Hepatocyte (in vitro differentiated cells): ENCODE measurements around the gene VWA3A. TPM values are rescaled to one million over a fixed set of nuclear protein-coding genes. Genes with fewer than 3 reads are reported as not detected.

Experiments
- DNase-seq: peaks from one replicate; pipeline ENCODE4 v3.0.0-alpha.2; 2016; ENCODE audit warnings: low spot score
- H2AFZ ChIP-seq: fragments of 200-600 bp; sonication (generic); 2 replicates; pipeline ENCODE4 v1.6.0; 2016; ENCODE audit warnings: antibody characterized with exemption, mild to moderate bottlenecking
- H3K27ac ChIP-seq: fragments of 200-600 bp; sonication (generic); 2 replicates; pipeline ENCODE4 v1.5.1; 2016; ENCODE audit warnings: mild to moderate bottlenecking
- H3K27me3 ChIP-seq: fragments of 200-600 bp; sonication (generic); 2 replicates; pipeline ENCODE4 v1.6.1; 2016
- H3K36me3 ChIP-seq: fragments of 200-600 bp; sonication (generic); replicated peaks from 2 replicates; pipeline ENCODE4 v1.5.1; 2016; ENCODE audit warnings: low read depth; ENCODE audit not compliant: insufficient read depth
- H3K4me1 ChIP-seq: fragments of 200-600 bp; sonication (generic); 2 replicates; pipeline ENCODE4 v1.5.1; 2016; ENCODE audit warnings: mild to moderate bottlenecking, moderate library complexity; ENCODE audit not compliant: insufficient read depth
- H3K4me2 ChIP-seq: fragments of 200-600 bp; sonication (generic); 2 replicates; pipeline ENCODE4 v1.6.0; 2016
- H3K4me3 ChIP-seq: fragments of 200-600 bp; sonication (generic); 2 replicates; pipeline ENCODE4 v1.5.1; 2016; ENCODE audit warnings: mild to moderate bottlenecking
- H3K79me2 ChIP-seq: fragments of 200-600 bp; sonication (generic); 2 replicates; pipeline ENCODE4 v1.6.0; 2017; ENCODE audit warnings: mild to moderate bottlenecking
- H3K9me2 ChIP-seq: fragments of 200-600 bp; sonication (generic); replicated peaks from 2 replicates; pipeline ENCODE4 v1.6.0; 2017; ENCODE audit warnings: mild to moderate bottlenecking; ENCODE audit not compliant: insufficient read depth
- H3K9me3 ChIP-seq: fragments of 200-600 bp; sonication (generic); 2 replicates; pipeline ENCODE4 v1.5.1; 2016; ENCODE audit warnings: low read depth, mild to moderate bottlenecking
- H4K20me1 ChIP-seq: fragments of 200-600 bp; sonication (generic); 2 replicates; pipeline ENCODE4 v1.6.0; 2016; ENCODE audit warnings: mild to moderate bottlenecking; ENCODE audit not compliant: insufficient read depth, poor library complexity, severe bottlenecking
- EZH2 ChIP-seq: fragments of 200-600 bp; sonication (generic); IDR thresholded peaks from 2 replicates; pipeline ENCODE4 v1.6.1; 2016; ENCODE audit warnings: antibody characterized with exemption, mild to moderate bottlenecking, borderline replicate concordance
- EZH2phosphoT487 ChIP-seq: fragments of 200-600 bp; sonication (generic); IDR thresholded peaks from one replicate; pipeline ENCODE4 v1.6.1; 2018; ENCODE audit warnings: antibody characterized with exemption, mild to moderate bottlenecking, low read depth, moderate library complexity; ENCODE audit not compliant: unreplicated experiment, severe bottlenecking
- whole genome bisulfite sequencing: methylation state at CpG from one replicate; pipeline ENCODE4 v1.1.6; 2016; ENCODE audit warnings: low lambda C conversion rate; ENCODE audit errors: missing lambda C conversion rate; 5-methylcytosine and 5-hydroxymethylcytosine counted together
- polyA plus RNA-seq: library from polyadenylated mRNA; unstranded; fragments of >200 nt; fragmentation: Nextera tagmentation; extraction: Ambion mirVana; gene quantifications from 2 replicates; pipeline ENCODE4 v1.2.1, GENCODE V29; 2016
- total RNA-seq: library from RNA; depleted of rRNA; stranded (reverse); fragments of >200 nt; gene quantifications from 2 replicates; pipeline ENCODE4 v1.2.3, GENCODE V29; 2014
- TF ChIP-seq, protein P1 (sequence below): fragments of 200-600 bp; sonication (generic); IDR thresholded peaks from 2 replicates; pipeline ENCODE4 v1.5.1; 2016; ENCODE audit warnings: antibody characterized with exemption, mild to moderate bottlenecking; ENCODE audit not compliant: poor library complexity

VWA3A gene
- total and polyA plus RNA-seq, 2 experiments from 2014 or later: 0.03 TPM; not detected in 1

DNA sequence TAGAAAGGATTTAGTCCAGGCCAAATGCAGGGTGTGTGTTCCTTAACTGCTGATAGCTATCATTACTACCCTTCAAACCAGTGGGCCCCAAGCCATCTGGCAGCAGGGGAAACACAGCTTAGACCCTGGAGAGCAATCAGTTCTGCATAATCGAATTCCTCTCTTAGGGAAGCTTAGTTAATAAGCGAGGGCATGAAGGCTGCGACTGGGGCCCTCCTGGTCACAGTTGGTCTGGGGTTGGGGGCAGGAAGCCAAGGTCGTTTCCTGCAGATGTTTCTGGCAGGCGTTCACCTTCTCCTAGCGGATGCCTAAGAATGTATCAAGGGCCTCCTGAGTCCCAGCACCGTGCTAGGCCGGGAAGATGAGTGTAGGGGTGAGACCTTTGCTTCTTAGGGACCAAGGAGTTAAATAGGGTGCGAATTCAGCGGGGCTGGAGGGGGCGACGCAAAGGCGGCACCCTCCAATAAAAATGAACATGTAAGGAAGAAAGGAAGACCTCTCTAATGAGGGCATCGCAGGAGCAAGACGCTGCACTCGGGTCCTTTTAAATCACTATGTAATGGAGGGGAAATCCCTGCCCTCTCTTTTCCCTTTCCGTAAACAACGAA, 97.2 kb downstream of the VWA3A start:
- H3K4me1 ChIP-seq: peaks cover 17% of the 10 kb centered on the region
- TF ChIP-seq EZH2 (no peak), EZH2phosphoT487 (no peak)
- H3K9me3 ChIP-seq: no peaks in the 10 kb centered on the region
- peak; percentile 30 for DNase-seq
- peak overlapping the region; percentile 82 for H3K4me2 ChIP-seq
- no peaks in the 10 kb centered on the region for H4K20me1 ChIP-seq
- no peaks in the 10 kb centered on the region for H3K79me2 ChIP-seq
- H2AFZ ChIP-seq: peak overlapping the region; percentile 47
- no peaks in the 10 kb centered on the region for H3K9me2 ChIP-seq
- WGBS: 20% methylated on average over 18 of the region's 18 CpGs
- H3K36me3 ChIP-seq: no peaks in the 10 kb centered on the region
- H3K4me3 ChIP-seq: peak overlapping the region; percentile 20
- H3K27me3 ChIP-seq: no peaks in the 10 kb centered on the region
- H3K27ac ChIP-seq: peak overlapping the region; percentile 77

DNA sequence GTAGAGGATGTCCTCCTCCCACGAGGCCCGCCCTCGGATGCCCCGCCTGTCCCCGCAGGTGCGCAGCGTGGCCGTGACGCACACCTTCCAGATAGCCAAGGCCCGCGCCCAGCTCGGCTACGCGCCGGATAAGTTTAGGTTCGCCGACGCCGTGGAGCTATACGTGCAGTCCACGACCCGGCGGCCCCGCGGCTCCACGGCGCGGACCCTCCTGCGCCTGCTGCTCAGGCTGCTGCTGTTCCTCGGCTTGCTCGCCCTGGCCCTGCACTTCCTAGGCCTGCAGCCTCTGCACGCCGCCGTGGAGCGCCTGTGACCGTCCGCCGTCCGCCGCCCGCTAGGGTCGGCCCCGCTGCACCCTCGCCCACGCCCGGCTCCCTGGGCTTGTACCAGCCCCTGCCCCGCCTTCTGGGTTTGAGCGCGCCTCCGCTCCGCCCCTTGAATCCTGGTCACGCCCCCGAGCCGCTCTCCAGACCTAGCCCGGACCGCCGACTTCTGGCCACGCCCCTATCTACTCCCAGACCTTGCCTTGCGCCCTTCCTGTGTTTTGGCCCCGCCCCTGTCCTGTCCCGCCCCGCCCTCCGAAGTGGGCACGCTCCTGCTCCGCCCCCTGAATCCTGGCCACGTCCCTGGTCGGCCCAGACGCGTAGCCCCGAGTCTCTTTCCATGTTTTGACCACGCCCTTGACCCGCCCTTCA, 97.9 kb downstream of the VWA3A start:
- Histone ChIP-seq H3K4me3 (peak overlapping the region; percentile 20), H3K9me2 (no peaks in the 10 kb centered on the region), H3K27ac (peak overlapping the region; percentile 77), H3K4me1 (peaks cover 17% of the 10 kb centered on the region), H4K20me1 (no peaks in the 10 kb centered on the region), H3K36me3 (no peaks in the 10 kb centered on the region), H2AFZ (peak overlapping the region; percentile 47), H3K9me3 (no peaks in the 10 kb centered on the region), H3K4me2 (peak overlapping the region; percentile 82), H3K79me2 (no peaks in the 10 kb centered on the region), H3K27me3 (no peaks in the 10 kb centered on the region)
- under 1% methylated on average over 33 of the region's 72 CpGs for WGBS
- TF ChIP-seq EZH2: no peak
- TF ChIP-seq, protein P1, sequence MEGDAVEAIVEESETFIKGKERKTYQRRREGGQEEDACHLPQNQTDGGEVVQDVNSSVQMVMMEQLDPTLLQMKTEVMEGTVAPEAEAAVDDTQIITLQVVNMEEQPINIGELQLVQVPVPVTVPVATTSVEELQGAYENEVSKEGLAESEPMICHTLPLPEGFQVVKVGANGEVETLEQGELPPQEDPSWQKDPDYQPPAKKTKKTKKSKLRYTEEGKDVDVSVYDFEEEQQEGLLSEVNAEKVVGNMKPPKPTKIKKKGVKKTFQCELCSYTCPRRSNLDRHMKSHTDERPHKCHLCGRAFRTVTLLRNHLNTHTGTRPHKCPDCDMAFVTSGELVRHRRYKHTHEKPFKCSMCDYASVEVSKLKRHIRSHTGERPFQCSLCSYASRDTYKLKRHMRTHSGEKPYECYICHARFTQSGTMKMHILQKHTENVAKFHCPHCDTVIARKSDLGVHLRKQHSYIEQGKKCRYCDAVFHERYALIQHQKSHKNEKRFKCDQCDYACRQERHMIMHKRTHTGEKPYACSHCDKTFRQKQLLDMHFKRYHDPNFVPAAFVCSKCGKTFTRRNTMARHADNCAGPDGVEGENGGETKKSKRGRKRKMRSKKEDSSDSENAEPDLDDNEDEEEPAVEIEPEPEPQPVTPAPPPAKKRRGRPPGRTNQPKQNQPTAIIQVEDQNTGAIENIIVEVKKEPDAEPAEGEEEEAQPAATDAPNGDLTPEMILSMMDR: no peak
- DNase-seq: peak; percentile 100

GRCh38 chr16:22190776-22191531, 98.6 kb downstream of the VWA3A start:
- 1% methylated on average over 16 of the region's 43 CpGs for WGBS
- Histone ChIP-seq H3K4me3 (peak overlapping the region; percentile 33), H2AFZ (peak overlapping the region; percentile 58)

More at GRCh38 chr16:22190776-22191531, 98.6 kb downstream of the VWA3A start:
- Histone ChIP-seq H4K20me1 (no peaks in the 10 kb centered on the region), H3K79me2 (no peaks in the 10 kb centered on the region), H3K27me3 (no peaks in the 10 kb centered on the region), H3K36me3 (no peaks in the 10 kb centered on the region), H3K9me2 (no peaks in the 10 kb centered on the region), H3K9me3 (no peaks in the 10 kb centered on the region), H3K27ac (peak overlapping the region; percentile 98), H3K4me2 (peak overlapping the region; percentile 82), H3K4me1 (peaks cover 17% of the 10 kb centered on the region)
- TF ChIP-seq EZH2 (no peak), EZH2phosphoT487 (no peak)
- TF ChIP-seq, protein P1: no peak
- peak; percentile 99 for DNase-seq
